Skin of body (tissue), 2 donors: ENCODE measurements around the gene PRMT7. TPM values are rescaled to one million over a fixed set of nuclear protein-coding genes. Genes with fewer than 3 reads are reported as not detected.

ENCODE experiments used
- DNase-seq: peaks from one replicate; lab custom pipeline; 2025; lab: John Stamatoyannopoulos, UW
- total RNA-seq: library from RNA; depleted of rRNA; stranded (reverse); fragments of >200 nt; gene quantifications from one replicate; pipeline ENCODE4 v1.2.3, GENCODE V29; 2014

PRMT7 gene
- total RNA-seq, 1 donor from 2014 or later: 44.6 TPM

DNA sequence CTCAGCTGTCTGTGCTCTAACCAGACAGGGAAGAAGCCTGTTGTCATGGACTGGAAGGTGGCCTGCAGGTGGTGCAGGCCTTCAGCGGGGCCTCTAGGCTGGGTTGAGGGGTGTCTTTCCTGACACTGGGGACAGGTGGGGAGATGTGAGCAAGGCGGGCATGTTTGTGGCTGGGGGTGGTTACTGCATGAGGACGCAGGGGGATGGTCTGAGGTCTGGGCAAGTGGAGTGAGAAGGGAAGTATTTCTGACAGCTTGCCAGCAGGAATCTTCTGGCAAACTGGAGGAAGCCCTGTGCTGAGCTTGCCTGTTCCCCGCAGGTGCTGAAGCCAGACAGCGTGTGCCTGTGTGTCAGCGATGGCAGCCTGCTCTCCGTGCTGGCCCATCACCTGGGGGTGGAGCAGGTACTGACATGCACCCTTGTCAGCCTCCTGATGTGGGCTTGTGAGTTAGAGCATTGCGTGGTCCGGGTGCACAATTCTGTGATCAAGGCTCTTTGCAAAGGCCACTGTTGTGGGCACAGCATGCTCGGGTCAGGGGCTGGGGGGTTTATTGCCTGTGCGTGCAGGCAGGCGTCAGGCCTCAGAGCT lies 36.2 kb downstream of the PRMT7 start:
- DNase-seq: no peak

DNA sequence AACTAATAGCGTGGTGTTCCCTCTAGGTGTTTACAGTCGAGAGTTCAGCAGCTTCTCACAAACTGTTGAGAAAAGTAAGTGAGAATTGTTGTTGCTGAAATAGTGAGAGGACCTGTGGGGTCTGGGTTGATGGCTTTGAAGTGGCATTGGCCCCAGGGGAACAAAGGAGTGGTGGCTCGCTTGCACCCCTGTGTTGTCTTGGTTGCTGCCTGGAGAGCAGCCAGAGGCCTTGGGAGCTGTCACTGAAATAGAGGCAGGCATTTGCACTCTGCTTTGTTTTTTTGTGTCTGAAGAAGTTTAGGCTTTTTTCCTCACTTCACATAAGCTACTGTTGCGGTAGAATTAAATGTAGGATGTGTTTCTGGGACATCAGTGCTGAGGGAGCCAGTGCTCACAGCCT lies 36.8 kb downstream of the PRMT7 start:
- DNase-seq: no peak

DNA sequence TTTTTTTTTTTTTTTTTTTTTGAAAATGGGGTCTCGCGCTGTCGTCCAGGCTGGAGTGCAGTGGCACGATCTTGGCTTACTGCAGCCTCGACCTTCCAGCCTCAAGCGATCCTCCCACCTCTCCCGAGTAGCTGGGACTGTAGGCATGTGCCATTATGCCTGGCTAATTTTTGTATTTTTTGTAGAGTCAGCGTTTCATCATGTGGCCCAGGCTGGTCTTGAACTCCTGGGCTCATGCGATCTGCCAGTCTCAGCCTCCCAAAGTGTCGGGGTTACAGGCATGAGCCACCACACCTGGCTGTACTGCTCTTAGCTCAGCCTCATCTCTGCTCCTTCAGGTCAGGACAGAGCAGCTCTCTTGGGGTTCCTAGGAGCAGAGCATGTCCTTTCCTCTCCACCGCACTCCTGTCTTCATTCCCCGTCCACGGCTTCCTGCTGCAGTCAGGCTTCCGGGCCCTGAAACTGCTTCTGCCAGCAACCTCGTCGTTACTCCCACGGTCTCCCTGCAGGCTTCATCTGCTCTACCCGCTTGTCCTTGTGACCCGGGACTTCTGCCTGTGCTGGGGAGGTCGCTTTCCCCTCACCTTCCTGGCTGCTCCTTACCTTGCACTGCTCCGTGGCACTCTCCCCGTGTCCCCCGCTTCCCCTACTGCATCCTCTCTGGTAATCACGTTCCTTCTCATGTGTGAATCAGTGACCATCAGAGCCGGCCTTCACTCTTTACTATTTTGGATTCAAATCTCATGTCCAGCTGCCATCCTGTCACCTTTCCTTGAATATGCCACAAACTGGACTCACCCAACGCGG lies 38.0 kb downstream of the PRMT7 start:
- DNase-seq: no peak

DNA sequence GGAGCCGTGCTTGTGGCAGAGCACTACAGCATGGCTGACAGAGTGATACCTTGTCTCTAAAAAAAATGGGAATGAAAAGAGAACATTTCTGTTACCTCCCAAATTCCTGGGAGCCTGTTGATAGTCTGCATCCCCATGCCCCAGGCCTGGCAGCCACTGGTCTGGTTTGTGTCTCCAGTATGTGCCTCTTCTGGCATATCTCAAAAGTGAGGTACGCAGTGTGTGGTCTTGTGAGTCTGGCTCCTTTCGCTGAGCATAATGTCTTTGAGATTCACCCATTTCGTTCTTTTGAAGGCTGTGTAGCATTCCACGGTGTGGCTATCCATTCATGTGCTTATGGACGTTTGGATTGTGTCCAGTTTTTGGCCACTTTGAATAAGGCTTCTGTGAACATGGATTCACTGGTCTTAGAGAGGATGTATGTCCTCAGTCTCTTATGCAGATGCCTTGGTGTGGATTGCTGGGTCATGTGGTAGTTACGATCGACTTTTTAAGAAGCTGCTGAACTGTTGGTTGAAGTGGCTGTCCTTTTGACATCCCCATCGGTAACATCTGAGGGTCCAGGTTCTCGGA lies 39.1 kb downstream of the PRMT7 start:
- no peak for DNase-seq

DNA sequence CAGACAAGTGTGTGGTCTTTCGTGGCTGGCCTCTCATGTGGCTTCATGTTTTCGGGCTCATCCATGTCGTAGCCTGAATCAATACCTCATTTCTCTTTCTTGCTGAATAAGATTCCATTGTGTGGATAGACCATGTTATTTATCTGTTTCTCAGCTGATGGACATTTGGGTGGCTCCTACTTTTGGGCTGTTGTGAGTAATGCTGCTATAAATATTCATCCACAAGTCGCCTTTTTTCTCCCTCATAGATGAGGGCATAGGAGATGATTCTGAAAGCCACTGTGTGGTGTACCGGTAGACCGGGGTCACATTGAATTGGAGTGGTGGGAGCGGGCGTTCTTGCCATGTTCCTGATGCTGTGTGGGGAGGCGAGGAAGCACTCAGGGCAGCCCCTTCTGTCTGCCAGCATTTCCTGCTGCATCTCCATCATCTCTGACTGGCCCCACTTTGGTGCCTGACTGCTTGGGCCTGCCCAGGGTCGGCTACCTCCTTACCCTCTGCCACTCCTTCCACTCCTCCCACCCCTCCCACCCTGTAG lies 40.1 kb downstream of the PRMT7 start:
- no peak for DNase-seq

DNA sequence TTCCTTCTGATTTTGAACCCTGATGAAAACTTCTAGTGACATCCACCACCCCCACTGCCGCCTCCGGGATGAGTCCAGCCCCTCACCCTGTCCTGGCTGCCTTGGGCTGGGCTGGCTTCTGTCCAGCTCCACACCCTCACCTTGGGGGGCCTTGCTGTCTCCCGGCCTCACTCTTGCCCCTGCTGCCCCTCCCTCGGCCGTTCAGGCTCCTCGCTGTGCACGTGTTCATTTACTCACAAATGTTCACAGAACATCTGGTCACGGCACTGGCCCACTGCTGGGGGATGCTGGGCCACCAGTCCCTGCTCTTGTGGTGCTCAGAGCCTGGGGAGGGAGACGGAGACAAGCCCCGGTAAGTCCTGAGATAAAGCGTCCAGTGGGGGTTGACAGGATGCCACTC lies 40.6 kb downstream of the PRMT7 start:
- no peak for DNase-seq

DNA sequence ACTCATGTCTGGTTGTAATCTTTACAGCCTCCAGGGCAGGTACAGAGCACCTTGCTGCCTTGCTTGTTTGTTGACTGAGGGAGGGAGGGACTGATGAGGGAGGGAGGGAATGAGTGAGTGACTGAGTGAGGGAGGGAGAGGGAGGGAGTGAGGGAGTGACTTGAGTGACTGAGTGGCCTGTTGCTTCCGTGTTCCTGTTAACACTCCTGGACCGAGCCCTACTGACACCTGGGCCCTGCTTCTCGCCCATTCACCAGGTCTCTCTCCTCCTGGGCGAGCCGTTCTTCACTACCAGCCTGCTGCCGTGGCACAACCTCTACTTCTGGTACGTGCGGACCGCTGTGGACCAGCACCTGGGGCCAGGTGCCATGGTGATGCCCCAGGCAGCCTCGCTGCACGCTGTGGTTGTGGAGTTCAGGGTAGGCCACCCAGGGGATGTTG lies 41.2 kb downstream of the PRMT7 start:
- DNase-seq: no peak

DNA sequence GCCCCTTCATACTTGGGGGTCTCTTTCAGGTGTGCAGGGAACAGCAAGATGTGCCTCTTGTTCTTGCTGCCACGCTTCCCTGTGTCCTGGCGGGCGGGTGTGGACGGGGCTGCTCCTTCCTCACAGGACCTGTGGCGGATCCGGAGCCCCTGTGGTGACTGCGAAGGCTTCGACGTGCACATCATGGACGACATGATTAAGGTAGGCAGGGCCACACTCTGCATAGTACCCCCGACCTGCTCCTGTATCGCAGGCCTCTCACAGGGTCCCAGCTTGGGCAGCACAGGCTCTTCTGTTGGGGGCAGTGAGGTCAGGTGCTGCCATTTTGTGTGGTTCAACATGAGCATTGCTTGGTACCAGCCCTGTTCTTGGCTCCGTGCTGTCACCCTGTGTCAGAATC lies 42.5 kb downstream of the PRMT7 start:
- DNase-seq: no peak

DNA sequence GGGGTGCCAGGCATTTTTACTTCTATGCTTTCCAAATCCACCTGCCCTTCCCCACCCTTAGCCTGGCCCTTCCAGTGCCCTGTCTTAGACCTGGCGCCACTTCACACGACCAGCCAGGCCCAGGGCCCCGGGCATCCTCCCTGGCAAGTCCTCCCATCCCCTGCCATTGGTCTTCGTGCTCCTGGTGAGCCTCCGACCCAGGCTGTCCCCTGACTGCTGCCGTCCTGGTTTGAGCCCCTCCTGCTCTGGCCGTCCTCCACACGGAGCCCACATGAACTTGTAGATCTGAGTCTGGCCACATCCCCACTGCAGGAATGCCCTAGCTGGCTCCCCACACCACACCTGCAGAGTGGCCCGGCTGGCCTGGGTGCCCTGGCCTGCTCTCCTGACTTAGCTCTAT lies 44.0 kb downstream of the PRMT7 start:
- DNase-seq: no peak

DNA sequence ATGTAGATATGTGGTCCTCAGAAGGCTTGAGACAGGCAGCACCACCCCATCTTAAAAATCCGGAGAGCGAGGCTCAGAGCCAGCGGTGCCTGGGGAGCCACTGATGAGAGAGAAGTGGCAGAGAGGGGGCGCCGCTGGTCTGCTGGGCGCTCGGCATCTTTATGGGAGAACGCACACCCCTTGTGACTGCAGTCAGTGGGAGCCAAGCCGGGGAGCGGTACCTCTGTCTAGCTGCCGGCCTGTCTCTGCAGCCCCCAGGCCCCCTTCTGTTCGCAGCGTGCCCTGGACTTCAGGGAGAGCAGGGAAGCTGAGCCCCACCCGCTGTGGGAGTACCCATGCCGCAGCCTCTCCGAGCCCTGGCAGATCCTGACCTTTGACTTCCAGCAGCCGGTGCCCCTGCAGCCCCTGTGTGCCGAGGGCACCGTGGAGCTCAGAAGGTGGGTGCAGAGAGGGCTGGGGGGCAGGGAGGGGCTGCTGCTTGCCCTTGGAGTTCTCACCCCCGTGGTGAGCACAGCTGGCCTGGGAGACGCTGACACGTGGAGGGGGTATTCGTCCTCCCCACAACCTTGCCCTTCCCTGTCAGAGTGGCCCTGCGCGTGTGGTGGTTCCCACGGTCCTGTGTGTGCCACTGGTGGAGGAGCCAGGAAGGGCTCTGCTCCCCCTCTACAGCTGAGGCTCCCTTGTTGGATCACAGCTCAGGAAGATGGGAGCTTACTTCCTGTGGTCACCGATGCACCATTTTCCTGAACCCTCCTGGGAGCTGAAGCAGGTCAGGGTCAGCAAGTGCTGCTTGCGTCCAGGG lies 44.8 kb downstream of the PRMT7 start:
- no peak for DNase-seq

DNA sequence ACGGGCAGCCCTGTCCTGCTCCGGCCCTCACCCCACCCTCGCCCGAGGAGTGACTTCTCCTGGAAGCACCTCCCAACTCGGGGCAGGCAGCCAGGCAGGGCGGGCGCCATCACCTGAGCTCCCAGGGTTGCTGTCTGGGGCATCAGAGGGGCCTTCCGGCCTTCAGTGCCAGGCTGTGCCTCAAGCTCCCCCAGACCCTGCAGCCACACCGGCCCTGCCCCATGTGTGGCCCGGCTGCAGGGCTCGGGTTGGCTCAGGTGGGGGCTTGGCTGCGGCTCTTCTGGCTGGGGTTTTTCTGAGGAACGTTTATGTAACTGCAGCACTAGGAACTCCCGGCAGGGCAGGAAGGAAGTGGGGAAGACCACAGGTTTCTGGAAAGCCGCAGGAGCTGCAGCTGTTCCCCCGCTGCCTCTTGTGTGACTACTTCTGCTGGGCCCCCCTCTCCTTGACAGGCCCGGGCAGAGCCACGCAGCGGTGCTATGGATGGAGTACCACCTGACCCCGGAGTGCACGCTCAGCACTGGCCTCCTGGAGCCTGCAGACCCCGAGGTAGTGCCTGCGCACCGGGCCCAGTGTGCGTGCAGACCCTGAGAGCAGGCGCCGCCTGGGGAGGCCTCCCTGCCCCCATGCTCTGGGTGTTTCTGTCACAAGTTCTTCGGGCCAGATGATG lies 45.6 kb downstream of the PRMT7 start:
- DNase-seq: no peak

DNA sequence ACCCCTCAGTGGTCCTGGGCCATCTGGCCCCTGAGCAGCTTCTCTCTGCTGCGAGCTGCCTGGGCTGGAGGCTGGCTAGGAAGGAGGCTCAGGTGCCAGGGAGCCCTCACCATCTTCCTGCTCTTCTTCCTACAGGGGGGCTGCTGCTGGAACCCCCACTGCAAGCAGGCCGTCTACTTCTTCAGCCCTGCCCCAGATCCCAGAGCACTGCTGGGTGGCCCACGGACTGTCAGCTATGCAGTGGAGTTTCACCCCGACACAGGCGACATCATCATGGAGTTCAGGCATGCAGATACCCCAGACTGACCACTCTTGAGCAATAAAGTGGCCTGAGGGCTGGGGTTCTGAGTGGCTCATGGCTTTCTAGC lies 46.1 kb downstream of the PRMT7 start:
- DNase-seq: no peak

DNA sequence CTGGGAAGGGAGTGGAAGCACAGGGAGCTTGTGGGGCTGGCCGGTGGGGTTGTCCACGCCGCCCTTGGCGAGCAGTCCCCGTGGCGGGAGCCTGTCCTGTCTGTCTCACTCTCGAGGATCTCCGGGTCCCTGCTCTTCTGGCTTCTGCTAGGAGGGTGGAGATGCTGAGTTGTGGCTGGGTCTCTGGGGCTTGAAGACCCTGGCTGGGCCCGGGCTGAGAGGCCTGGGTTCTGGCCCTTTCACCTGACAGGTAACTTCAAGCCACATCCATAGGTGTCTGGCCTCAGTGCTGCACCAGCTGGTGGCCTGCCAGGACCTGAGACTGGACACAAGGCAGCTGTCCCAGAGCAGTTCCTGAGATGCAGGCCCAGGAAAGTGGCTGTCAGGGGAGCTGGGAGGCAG lies 46.7 kb downstream of the PRMT7 start:
- no peak for DNase-seq

DNA sequence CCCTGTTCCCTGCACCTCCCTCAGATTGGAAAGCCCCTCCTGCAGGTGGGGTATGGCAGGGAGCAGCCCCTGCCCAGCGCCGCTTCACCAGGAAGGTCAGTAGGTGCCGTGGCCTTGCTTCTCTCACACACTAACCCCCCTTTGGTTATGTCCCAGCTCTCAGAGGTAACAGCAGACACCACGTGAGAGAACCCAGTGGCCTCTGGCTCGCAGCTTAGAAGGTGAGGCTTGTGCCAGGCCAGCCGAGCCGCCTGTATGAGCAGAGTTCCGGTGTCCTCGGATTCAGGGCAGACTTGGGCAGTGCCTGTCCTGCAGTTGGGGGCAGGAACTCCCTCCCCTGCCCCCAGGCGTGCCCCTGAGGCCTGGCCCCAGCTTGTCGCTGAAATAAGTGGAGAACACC lies 47.1 kb downstream of the PRMT7 start:
- no peak for DNase-seq

DNA sequence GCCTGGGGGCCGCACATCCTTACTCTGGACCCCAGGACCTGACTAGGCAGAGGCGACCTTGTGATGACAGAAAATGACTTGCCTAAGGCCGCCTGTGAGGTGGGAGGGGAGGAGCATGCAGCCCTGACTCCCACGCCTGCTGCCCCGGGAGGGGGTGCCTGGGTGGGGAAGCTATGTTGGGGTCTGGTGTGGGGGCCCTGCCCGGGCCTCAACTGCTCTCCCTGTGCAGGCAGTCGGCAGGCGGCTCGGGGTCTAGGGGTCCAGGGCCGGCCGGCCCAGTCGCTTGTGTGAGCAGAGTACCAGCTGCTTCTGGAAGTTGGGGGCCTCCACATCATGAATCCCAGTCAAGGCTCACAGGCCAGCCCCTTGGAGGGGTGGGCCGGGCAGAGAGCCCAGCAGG lies 48.1 kb downstream of the PRMT7 start:
- DNase-seq: no peak

DNA sequence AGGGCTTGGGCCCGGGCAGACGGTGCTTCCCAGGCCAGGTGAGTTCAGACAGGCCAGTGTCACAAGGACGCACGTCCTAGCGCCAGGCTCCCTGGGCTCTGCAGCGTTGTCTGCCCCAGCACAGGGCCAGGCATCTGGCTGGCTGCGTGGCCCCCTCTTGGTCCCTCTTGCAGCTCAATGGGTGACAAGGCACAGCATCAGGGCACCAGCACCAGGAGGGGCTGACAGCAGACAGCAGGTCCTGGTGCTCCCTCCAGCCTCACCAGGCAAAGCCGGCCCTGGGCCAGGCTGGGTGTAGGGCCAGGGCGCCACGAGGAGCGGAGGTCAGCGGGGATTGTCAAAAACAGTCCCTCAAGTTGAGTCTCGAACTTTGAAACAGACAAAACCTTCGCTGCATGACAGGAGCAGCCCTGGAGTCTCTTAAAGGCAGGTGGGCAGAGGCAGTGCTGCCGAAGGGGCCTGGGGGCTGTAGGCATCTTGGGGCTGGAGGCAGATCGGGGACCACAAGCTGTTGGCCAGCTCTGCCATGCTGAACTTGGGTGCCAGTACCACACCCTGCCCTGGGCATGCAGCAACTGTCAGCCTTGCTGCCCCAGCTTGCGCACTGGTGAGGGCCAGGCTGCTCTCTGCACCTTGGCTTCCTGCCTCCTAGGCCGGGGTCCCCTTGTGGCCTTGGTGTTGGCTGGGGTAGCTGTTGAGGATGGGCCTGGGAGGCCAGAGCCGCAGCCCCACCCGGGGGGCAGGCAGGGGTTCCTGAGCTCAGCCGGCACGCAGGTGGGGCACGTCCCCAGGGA lies 48.8 kb downstream of the PRMT7 start:
- no peak for DNase-seq

DNA sequence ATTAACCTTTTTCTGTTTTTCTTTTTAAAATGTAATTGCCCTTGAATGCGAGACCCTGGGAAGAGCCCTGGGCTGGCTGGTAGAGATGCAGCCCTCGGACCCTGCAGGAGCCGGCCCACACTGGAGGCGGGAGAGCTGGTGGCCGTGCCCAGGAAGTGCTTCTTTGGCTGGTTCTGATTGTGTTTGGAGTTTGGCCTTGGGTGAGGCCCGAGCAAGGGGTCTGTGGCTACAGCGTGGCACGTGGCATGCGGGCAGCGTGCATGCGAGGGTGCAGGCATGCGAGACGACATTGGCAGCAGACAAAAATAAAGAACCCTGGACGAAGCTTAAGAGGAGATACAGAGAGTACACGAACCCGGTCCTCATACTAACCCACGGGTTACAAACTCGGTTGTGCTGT lies 49.7 kb downstream of the PRMT7 start:
- no peak for DNase-seq

DNA sequence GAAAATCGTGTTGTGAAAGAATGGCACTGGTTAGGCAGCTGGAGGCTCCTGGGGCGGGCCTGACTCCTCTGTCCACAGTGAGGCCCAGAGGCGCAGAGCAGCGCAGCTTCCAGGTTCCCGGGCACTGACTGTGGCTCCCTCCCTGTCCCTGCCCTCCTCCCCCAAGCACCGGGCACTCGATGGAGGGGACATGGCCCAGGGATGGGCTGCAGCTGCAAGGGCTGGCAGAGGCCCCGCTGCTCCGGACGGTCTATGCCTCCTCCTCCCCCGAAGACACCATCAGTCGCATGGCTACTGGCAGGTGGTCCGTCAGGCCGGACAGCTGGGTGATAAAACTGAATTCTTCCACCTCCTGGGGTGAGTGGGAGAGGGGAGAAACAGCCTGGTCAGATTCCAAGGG lies 50.1 kb downstream of the PRMT7 start:
- DNase-seq: no peak

DNA sequence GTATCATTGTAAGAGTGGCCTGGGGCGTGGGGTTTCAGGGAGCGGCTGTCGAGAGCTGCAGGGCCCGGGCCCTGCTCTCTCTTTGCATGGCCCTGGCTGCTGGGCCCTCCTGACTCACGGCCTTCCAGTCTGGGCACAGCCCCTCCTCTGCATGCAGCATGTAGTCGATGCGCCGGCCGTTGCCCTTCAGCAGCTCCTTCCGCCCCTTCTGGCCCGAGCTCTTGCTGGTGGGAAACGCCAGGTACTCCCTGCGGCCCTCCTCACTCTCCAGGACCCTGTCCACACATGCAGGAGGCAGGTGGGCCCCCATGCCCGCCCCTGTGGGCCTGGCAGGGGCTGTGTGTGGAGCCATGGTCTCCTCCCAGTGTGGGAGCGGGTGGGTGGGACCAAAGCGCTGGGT lies 50.7 kb downstream of the PRMT7 start:
- no peak for DNase-seq

DNA sequence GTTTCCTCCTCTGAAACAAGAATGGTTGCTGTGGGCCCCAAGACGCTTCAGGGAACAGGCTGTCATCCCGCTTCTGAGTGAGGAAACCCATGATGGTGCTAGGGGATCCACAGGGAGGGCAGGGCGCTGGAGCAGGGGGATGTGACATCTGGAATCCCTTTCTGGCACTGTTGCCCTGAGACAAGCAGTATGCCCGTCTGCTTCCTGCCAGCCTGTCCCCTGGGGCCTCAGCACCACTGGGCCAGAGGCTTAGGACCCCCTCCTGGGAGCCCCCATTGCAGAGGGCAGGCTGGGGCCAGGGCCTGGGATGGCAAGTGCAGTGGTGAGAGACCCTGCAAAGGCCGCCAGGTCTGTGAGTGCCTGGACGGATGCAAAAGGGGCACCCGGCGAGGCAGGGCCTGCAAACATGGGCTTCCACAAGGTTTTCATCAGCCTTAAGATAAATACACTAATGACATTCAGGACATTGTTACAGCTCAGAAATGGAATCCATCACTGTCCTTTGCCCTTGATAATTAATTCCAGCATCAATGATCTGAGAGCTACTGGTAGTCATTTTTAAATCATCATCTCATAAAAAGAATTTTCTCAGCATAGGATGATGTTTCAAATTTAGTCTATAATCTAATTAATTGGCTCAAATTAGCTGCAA lies 51.6 kb downstream of the PRMT7 start:
- DNase-seq: no peak
